HEK293 (cell line): ENCODE data around the gene SKI.

ENCODE experiments used
- CTCF ChIA-PET: fragments of 350-600 bp; formaldehyde crosslinking; extraction: SDS; loops from one replicate; lab custom pipeline; 2021; ENCODE audit warnings: antibody characterized with exemption; lab: Yijun Ruan, JAX
- POLR2A ChIA-PET: fragments of 300-600 bp; formaldehyde crosslinking; extraction: SDS; loops from one replicate; lab custom pipeline; 2020; ENCODE audit warnings: antibody characterized with exemption, inconsistent platforms; lab: Yijun Ruan, JAX
- H3K27ac ChIP-seq: fragments of 200-500 bp; sonication (Bioruptor generic); 2 replicates; pipeline ENCODE4 v1.5.1; 2014; ENCODE audit warnings: low read depth, low read length, control low read depth, inconsistent platforms; ENCODE audit errors: extremely low read depth
- H3K36me3 ChIP-seq, 2 experiments: fragments of 200-500 bp in 1 of 2; sonication (Bioruptor generic) in 1 of 2; 1 replicate in 1 of 2; 2 replicates in 1 of 2; pipeline ENCODE4 v1.5.1; 2014 to 2017; ENCODE audit warnings: inconsistent platforms in 2 of 2, low read length in 2 of 2; ENCODE audit not compliant: control insufficient read depth in 2 of 2, insufficient read depth in 1 of 2
- H3K4me1 ChIP-seq: fragments of 200-500 bp; sonication (Bioruptor generic); 2 replicates; pipeline ENCODE4 v1.5.1; 2014; ENCODE audit warnings: mild to moderate bottlenecking, low read length, inconsistent platforms; ENCODE audit not compliant: control insufficient read depth, insufficient read depth
- H3K4me3 ChIP-seq: 2 replicates; pipeline ENCODE4 v1.5.1; 2011; ENCODE audit warnings: low read depth, mild to moderate bottlenecking, control low read depth, low read length, moderate library complexity
- H3K9me3 ChIP-seq: fragments of 200-500 bp; sonication (Bioruptor generic); 2 replicates; pipeline ENCODE4 v1.5.1; 2014; ENCODE audit warnings: low read depth, low read length, inconsistent platforms; ENCODE audit not compliant: control insufficient read depth, insufficient read depth
- EGR2 ChIP-seq: fragments of 450-650 bp; formaldehyde crosslinking; IDR thresholded peaks from 2 replicates; pipeline ENCODE4 v1.5.1; 2016; ENCODE audit warnings: low read depth, missing biosample characterization, missing genetic modification characterization
- FEZF1 ChIP-seq: fragments of 450-650 bp; formaldehyde crosslinking; IDR thresholded peaks from 2 replicates; pipeline ENCODE4 v1.5.1; 2016; ENCODE audit warnings: missing biosample characterization, missing genetic modification characterization
- GLI2 ChIP-seq: fragments of 450-650 bp; formaldehyde crosslinking; IDR thresholded peaks from 2 replicates; pipeline ENCODE4; 2017; ENCODE audit warnings: missing biosample characterization, missing genetic modification characterization, low read depth, borderline replicate concordance
- GLIS1 ChIP-seq: fragments of 450-650 bp; formaldehyde crosslinking; IDR thresholded peaks from 2 replicates; pipeline ENCODE4 v1.5.1; 2016; ENCODE audit warnings: missing biosample characterization, missing genetic modification characterization
- HOXD13 ChIP-seq: sonication (generic); formaldehyde crosslinking; IDR thresholded peaks from 2 replicates; pipeline ENCODE4 v1.8.0; 2022; ENCODE audit warnings: missing genetic modification reagents, borderline replicate concordance
- KLF17 ChIP-seq: fragments of 450-650 bp; formaldehyde crosslinking; IDR thresholded peaks from 2 replicates; pipeline ENCODE4 v1.5.1; 2016; ENCODE audit warnings: missing biosample characterization, missing genetic modification characterization
- KLF8 ChIP-seq: fragments of 450-650 bp; formaldehyde crosslinking; IDR thresholded peaks from 2 replicates; pipeline ENCODE4 v1.5.1; 2016; ENCODE audit warnings: missing biosample characterization, missing genetic modification characterization
- PBX3 ChIP-seq: sonication (generic); formaldehyde crosslinking; IDR thresholded peaks from 2 replicates; pipeline ENCODE4 v1.8.1; 2022; ENCODE audit warnings: mild to moderate bottlenecking, moderate library complexity, missing genetic modification reagents
- PRDM6 ChIP-seq: fragments of 450-650 bp; formaldehyde crosslinking; IDR thresholded peaks from 2 replicates; pipeline ENCODE4 v1.5.1; 2017; ENCODE audit warnings: missing biosample characterization, missing genetic modification characterization
- RBAK ChIP-seq: fragments of 450-650 bp; formaldehyde crosslinking; IDR thresholded peaks from 2 replicates; pipeline ENCODE4 v1.5.1; 2016; ENCODE audit warnings: missing biosample characterization, missing genetic modification characterization
- ZBTB44 ChIP-seq: fragments of 450-650 bp; IDR thresholded peaks from 2 replicates; pipeline ENCODE4 v1.5.1; 2018; ENCODE audit warnings: missing biosample characterization, mild to moderate bottlenecking, missing genetic modification characterization
- ZBTB6 ChIP-seq: fragments of 450-650 bp; formaldehyde crosslinking; IDR thresholded peaks from 2 replicates; pipeline ENCODE4 v1.5.1; 2017; ENCODE audit warnings: missing biosample characterization, missing genetic modification characterization
- ZFHX2 ChIP-seq: fragments of 450-650 bp; formaldehyde crosslinking; conservative IDR thresholded peaks from 2 replicates; pipeline ENCODE4 v1.5.1; 2016; ENCODE audit warnings: missing biosample characterization, missing genetic modification characterization
- ZNF10 ChIP-seq: fragments of 450-650 bp; formaldehyde crosslinking; IDR thresholded peaks from 2 replicates; pipeline ENCODE4 v1.5.1; 2017; ENCODE audit warnings: missing biosample characterization, missing genetic modification characterization
- ZNF175 ChIP-seq: fragments of 450-650 bp; formaldehyde crosslinking; IDR thresholded peaks from 2 replicates; pipeline ENCODE4 v1.5.1; 2016; ENCODE audit warnings: missing biosample characterization, missing genetic modification characterization
- ZNF184 ChIP-seq: fragments of 450-650 bp; IDR thresholded peaks from 2 replicates; pipeline ENCODE4 v1.5.1; 2018; ENCODE audit warnings: missing biosample characterization, mild to moderate bottlenecking, missing genetic modification characterization
- ZNF2 ChIP-seq: fragments of 450-650 bp; formaldehyde crosslinking; IDR thresholded peaks from 2 replicates; pipeline ENCODE4 v1.5.1; 2016; ENCODE audit warnings: missing biosample characterization, missing genetic modification characterization
- ZNF211 ChIP-seq: fragments of 450-650 bp; formaldehyde crosslinking; IDR thresholded peaks from 2 replicates; pipeline ENCODE4 v1.5.1; 2016; ENCODE audit warnings: low read depth, missing biosample characterization, missing genetic modification characterization
- ZNF223 ChIP-seq: fragments of 450-650 bp; formaldehyde crosslinking; IDR thresholded peaks from 2 replicates; pipeline ENCODE4 v1.5.1; 2016; ENCODE audit warnings: missing biosample characterization, missing genetic modification characterization
- ZNF416 ChIP-seq: fragments of 450-650 bp; formaldehyde crosslinking; IDR thresholded peaks from 2 replicates; pipeline ENCODE4 v1.5.1; 2016; ENCODE audit warnings: missing biosample characterization, missing genetic modification characterization
- ZNF426 ChIP-seq: fragments of 450-650 bp; formaldehyde crosslinking; IDR thresholded peaks from 2 replicates; pipeline ENCODE4 v1.5.1; 2017; ENCODE audit warnings: missing biosample characterization, missing genetic modification characterization, mild to moderate bottlenecking, inconsistent platforms, moderate library complexity
- ZNF473 ChIP-seq: fragments of 450-650 bp; formaldehyde crosslinking; IDR thresholded peaks from 2 replicates; pipeline ENCODE4 v1.5.1; 2017; ENCODE audit warnings: missing biosample characterization, missing genetic modification characterization
- ZNF501 ChIP-seq: fragments of 450-650 bp; formaldehyde crosslinking; IDR thresholded peaks from 2 replicates; pipeline ENCODE4 v1.5.1; 2016; ENCODE audit warnings: missing biosample characterization, missing genetic modification characterization
- ZNF585B ChIP-seq: fragments of 450-650 bp; formaldehyde crosslinking; IDR thresholded peaks from 2 replicates; pipeline ENCODE4 v1.5.1; 2016; ENCODE audit warnings: missing biosample characterization, missing genetic modification characterization
- ZNF600 ChIP-seq: fragments of 450-650 bp; formaldehyde crosslinking; IDR thresholded peaks from 2 replicates; pipeline ENCODE4 v1.5.1; 2016; ENCODE audit warnings: missing biosample characterization, missing genetic modification characterization
- ZNF621 ChIP-seq: fragments of 450-650 bp; formaldehyde crosslinking; IDR thresholded peaks from 2 replicates; pipeline ENCODE4 v1.5.1; 2017; ENCODE audit warnings: missing biosample characterization, missing genetic modification characterization
- ZNF623 ChIP-seq: fragments of 450-650 bp; formaldehyde crosslinking; IDR thresholded peaks from 2 replicates; pipeline ENCODE4 v1.5.1; 2016; ENCODE audit warnings: missing biosample characterization, missing genetic modification characterization
- ZNF645 ChIP-seq: fragments of 450-650 bp; formaldehyde crosslinking; IDR thresholded peaks from 2 replicates; pipeline ENCODE4; 2016; ENCODE audit warnings: missing biosample characterization, missing genetic modification characterization
- ZNF76 ChIP-seq: fragments of 450-650 bp; formaldehyde crosslinking; IDR thresholded peaks from 2 replicates; pipeline ENCODE4; 2016; ENCODE audit warnings: low read depth, missing biosample characterization, missing genetic modification characterization, borderline replicate concordance
- ZNF785 ChIP-seq: fragments of 450-650 bp; formaldehyde crosslinking; IDR thresholded peaks from 2 replicates; pipeline ENCODE4 v1.5.1; 2016; ENCODE audit warnings: missing biosample characterization, missing genetic modification characterization
- ZNF843 ChIP-seq: fragments of 450-650 bp; formaldehyde crosslinking; IDR thresholded peaks from 2 replicates; pipeline ENCODE4 v1.5.1; 2016; ENCODE audit warnings: missing biosample characterization, missing genetic modification characterization

SKI gene

GRCh38 chr1:2242814-2243725 is 15.0 kb downstream of the SKI start:
- ChIA-PET POLR2A (interaction anchor here (1.0 kb wide), 1 partner anchor 15 kb away, joined by 3 read pairs; no protein-coding TSS in a partner anchor), CTCF (interaction anchor here (0.6 kb wide), 1 partner anchor 48 kb away, joined by 3 read pairs; the partner anchor contains the start of gene FAAP20)
- peaks cover 19% of the 10 kb centered on the region for H3K4me1 ChIP-seq
- no peak overlapping the region for H3K27ac ChIP-seq
- no peaks in the 10 kb centered on the region for H3K9me3 ChIP-seq
- H3K36me3 ChIP-seq = peaks cover 0 to 42% of the 10 kb centered on the region in 2 experiments; a peak in 2 of 3 replicates
- no peak overlapping the region for H3K4me3 ChIP-seq
- TF ChIP-seq ZNF184 (tag by site-specific recombination) (no peak), ZNF621 (tag by site-specific recombination) (no peak), ZNF843 (no peak), ZNF2 (tag by site-specific recombination) (0 out of 2 replicates have a peak, but pooled peaks have one; percentile 16), KLF8 (no peak), ZNF223 (tag by site-specific recombination) (no peak), ZNF416 (tag by site-specific recombination) (no peak), GLI2 (tag by site-specific recombination) (no peak), RBAK (tag by site-specific recombination) (no peak), ZNF785 (no peak), ZNF76 (tag by site-specific recombination) (no peak), ZBTB6 (no peak), EGR2 (tag by site-specific recombination) (0 out of 2 replicates have a peak, but pooled peaks have one; percentile 12), FEZF1 (tag by site-specific recombination) (no peak), ZNF501 (tag by site-specific recombination) (no peak), ZNF600 (tag by site-specific recombination) (peak; percentile 83), ZNF426 (tag by site-specific recombination) (no peak), ZNF211 (no peak), ZBTB44 (peak; percentile 42; the same call in 1 of the 2 replicates), ZNF623 (no peak), KLF17 (tag by site-specific recombination) (no peak), PBX3 (CRISPR knock-in tag) (0 out of 2 replicates have a peak, but pooled peaks have one; percentile 50), ZNF10 (tag by site-specific recombination) (no peak), PRDM6 (tag by site-specific recombination) (no peak), ZNF645 (tag by site-specific recombination) (no peak), ZFHX2 (peak; percentile 21; the same call in 1 of the 2 replicates), ZNF585B (tag by site-specific recombination) (no peak), HOXD13 (CRISPR knock-in tag) (no peak), GLIS1 (tag by site-specific recombination) (0 out of 2 replicates have a peak, but pooled peaks have one; percentile 6), ZNF473 (no peak), ZNF175 (tag by site-specific recombination) (no peak)
